GM19023 (cell line): ENCODE data around the gene NPIPA5.
"Not testable (repeated sequence)": the region's sequence is repeated elsewhere in the genome, so short reads cannot be mapped to it uniquely, and the experiment has no call there.

Experiments
- ATAC-seq: cut with Tn5 transposase; IDR thresholded peaks from one replicate; pipeline ENCODE4 v1.9.1; 2021; ENCODE audit warnings: mild to moderate bottlenecking, moderate library complexity; ENCODE audit not compliant: unreplicated experiment

NPIPA5 gene

GRCh38 chr16:15393025-15393424 lies 14.9 kb upstream of the NPIPA5 start:
- ATAC-seq, result not testable (repeated sequence)

- ATAC-seq, result not testable (repeated sequence)
Observed at GRCh38 chr16:15389916-15390315, 11.8 kb upstream of the NPIPA5 start.

GRCh38 chr16:15388060-15388459 lies 10.0 kb upstream of the NPIPA5 start:
- not testable (repeated sequence) for ATAC-seq

DNA sequence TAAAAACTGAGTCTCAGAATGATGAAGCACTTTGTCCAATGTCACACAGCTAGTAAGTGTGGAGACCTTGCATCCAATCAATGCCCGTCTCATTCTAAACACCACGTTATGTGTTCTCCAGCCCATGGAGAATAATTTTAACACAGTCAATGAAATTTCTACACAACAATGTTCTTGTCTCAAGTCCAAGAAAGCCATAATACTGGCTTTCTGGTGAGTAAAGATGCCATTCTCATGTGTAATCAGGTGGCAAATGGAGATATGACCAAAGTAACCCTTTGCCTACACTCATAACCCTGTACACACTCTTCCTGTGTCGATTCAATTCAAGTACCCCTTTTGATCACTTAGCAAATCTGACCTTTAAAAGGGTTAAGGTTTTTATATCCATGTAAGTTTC lies 4.7 kb upstream of the NPIPA5 start:
- not testable (repeated sequence) for ATAC-seq

DNA sequence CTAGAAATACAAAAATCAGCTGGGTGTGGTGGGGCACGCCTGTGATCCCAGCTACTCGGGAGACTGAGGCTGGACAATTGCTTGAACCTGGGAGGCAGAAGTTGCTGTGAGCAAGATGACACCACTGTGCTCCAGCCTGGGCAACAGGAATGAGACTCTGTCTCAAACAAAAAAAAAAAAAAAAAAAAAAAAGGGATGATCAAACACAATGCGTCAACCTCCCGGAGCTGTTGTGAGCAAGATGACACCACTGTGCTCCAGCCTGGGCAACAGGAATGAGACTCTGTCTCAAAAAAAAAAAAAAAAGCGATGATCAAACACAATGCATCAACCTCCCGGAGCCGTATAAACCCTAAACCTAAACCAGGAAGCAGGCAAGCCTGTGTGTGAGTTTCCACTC lies 20.6 kb downstream of the NPIPA5 start:
- not testable (repeated sequence) for ATAC-seq

DNA sequence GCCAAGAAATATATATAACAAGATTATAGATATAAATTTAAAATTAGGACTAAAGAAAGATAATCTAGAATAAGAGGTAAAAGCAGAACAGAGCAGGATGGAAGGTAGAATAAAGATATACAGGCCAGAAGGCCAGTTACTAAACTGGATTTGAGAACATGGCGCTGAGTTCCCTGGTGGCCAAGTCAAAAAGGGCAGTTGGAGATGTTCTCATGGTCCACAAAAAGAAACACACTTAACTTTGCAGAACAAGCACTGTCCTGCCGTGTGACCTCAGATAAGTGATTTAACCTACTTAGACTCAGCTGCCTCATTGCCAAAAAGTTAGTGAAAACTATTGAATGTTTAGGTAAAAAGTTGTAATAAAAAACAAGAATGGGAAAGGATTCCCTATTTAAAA lies 23.2 kb downstream of the NPIPA5 start:
- not testable (repeated sequence) for ATAC-seq

DNA sequence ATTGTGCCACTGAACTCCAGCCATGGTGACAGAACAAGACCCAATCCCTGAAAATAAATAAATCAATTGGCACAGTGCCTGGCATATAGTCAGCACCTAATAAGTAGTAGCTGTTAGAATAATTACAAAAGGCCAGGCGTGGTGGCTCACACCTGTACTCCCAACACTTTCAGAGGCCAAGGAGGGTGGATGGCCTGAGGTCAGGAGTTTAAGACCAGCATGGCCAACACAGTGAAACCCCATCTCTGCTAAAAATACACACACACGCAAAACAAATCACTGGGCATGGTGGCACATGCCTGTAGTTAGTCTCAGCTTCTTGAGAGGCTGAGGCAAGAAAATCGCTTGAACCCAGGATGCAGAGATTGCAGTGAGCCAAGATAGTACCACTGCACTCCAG lies 25.2 kb downstream of the NPIPA5 start:
- ATAC-seq, result not testable (repeated sequence)

- ATAC-seq, result not testable (repeated sequence)
Observed at GRCh38 chr16:15351745-15352144, 26.3 kb downstream of the NPIPA5 start.

DNA sequence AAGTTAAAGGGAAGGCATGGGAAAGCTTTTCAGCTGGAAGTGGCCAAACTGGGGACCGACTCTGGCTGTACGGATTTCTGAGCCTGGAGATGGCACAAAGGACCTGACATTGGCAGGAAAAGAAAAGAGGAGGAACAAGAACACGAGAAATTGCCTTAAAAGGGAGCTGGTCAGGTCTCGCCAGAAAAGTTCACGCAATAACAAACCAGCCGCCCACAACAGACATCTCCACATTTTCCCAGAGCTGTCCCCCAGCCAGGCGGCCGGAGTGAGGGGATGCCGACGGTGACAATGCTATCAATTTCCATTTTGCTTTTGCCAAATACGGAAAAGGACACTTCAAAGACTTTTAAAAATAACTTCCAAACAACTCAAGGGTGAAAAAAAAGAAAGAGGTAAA lies 26.8 kb downstream of the NPIPA5 start:
- not testable (repeated sequence) for ATAC-seq

GRCh38 chr16:15348721-15349120 lies 29.4 kb downstream of the NPIPA5 start:
- ATAC-seq, result not testable (repeated sequence)

DNA sequence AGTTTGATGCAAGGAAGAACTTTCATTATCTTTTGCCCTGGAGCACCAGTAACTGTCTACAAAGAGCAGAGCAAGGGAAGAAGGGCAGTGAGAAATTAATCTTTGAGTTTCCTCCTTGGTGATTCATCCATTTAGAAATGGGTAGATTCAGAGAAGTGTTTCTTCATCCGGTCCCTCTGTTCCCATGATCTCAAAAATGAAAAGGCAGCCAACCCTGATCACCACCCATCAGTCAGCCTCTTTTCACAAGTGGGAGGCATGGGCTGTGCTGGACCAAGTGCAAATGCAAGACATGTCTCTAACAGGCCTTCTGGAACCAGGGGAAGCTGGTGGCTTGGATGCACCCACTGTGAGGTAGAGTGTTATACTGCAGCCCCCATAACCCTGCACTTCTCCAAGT lies 35.8 kb downstream of the NPIPA5 start:
- not testable (repeated sequence) for ATAC-seq

DNA sequence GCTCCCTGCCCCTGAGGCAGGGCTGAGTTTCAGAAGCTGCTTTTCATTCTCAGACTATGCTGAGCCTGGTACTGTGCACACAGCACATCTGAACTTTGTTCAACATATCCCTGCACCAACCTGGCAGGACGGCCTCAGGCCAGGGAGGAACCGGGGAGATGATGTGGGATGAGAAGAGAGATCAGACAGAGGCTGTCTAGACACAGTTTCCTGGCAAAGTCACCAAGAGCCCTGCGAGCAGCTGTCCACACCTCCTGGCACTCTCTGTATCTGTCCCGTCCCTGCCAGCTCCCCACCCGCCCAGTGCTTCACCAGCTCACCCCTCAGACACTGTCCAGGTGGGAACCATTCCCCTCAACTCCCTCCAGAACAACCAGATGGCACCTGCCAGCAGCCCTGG lies 39.1 kb downstream of the NPIPA5 start:
- not testable (repeated sequence) for ATAC-seq

- not testable (repeated sequence) for ATAC-seq
Observed at GRCh38 chr16:15337974-15338605, 40.0 kb downstream of the NPIPA5 start.

- ATAC-seq, result not testable (repeated sequence)
Observed at GRCh38 chr16:15335609-15336008, 42.5 kb downstream of the NPIPA5 start.

GRCh38 chr16:15333969-15334368 lies 44.1 kb downstream of the NPIPA5 start:
- ATAC-seq, result not testable (repeated sequence)

DNA sequence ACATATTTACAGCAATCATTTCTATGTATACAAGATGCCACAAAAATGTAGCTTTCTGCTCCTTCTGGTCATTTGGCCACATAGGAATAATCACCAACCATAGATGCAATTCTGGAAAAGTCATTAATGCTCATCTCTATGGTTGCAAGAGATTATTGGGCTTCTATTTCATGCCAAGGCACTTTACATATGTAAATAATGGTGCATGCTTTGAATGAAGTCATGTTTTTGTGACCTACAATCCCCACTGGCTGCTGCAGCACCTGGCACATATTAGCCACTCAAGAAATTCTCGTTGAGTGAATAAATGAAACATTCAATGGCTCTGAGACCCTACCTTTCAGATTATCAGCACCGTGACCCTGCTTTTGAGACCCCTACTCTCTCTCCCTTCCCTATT lies 47.1 kb downstream of the NPIPA5 start:
- not testable (repeated sequence) for ATAC-seq

- ATAC-seq, result not testable (repeated sequence)
Observed at GRCh38 chr16:15324954-15325353, 53.1 kb downstream of the NPIPA5 start.

GRCh38 chr16:15323373-15323772 lies 54.7 kb downstream of the NPIPA5 start:
- not testable (repeated sequence) for ATAC-seq

GRCh38 chr16:15321221-15321620 lies 56.9 kb downstream of the NPIPA5 start:
- not testable (repeated sequence) for ATAC-seq

- not testable (repeated sequence) for ATAC-seq
Observed at GRCh38 chr16:15314562-15314961, 63.5 kb downstream of the NPIPA5 start.
